Central memory CD4-positive, alpha-beta T cell (primary cell): ENCODE data around the gene NDFIP1.
"Not testable (repeated sequence)": the region's sequence is repeated elsewhere in the genome, so short reads cannot be mapped to it uniquely, and the experiment has no call there.

Source experiments
- DNase-seq: peaks from one replicate; pipeline ENCODE4 v3.0.0; 2022

Gene NDFIP1

GRCh38 chr5:142156839-142157463 is 48.4 kb downstream of the NDFIP1 start:
- no peak for DNase-seq

DNA sequence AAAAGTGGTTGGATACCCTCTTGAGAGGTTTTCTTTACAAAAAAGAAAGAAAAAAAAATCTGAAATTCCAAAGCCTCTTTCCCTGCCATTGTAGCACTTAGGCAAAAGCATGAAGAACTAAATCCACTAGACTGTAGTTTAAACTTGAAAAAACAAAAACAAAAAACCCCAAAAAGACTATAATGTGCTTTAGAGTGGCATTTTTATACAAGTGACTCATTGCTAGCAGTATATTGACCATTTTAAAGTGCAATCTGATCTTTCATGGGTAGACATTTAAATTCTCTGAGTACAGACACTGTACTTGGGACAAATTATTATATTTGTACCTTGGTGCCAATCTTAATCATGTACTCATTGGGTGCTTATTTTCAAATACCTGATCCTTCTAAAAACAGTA is 50.8 kb downstream of the NDFIP1 start:
- DNase-seq, result no peak

GRCh38 chr5:142164315-142164714 is 55.7 kb downstream of the NDFIP1 start:
- DNase-seq, result no peak

- no peak for DNase-seq
Measured at GRCh38 chr5:142166754-142167153, 58.2 kb downstream of the NDFIP1 start.

GRCh38 chr5:142167458-142167857 is 58.9 kb downstream of the NDFIP1 start:
- no peak for DNase-seq

GRCh38 chr5:142168365-142168764 is 59.8 kb downstream of the NDFIP1 start:
- DNase-seq, result no peak

DNA sequence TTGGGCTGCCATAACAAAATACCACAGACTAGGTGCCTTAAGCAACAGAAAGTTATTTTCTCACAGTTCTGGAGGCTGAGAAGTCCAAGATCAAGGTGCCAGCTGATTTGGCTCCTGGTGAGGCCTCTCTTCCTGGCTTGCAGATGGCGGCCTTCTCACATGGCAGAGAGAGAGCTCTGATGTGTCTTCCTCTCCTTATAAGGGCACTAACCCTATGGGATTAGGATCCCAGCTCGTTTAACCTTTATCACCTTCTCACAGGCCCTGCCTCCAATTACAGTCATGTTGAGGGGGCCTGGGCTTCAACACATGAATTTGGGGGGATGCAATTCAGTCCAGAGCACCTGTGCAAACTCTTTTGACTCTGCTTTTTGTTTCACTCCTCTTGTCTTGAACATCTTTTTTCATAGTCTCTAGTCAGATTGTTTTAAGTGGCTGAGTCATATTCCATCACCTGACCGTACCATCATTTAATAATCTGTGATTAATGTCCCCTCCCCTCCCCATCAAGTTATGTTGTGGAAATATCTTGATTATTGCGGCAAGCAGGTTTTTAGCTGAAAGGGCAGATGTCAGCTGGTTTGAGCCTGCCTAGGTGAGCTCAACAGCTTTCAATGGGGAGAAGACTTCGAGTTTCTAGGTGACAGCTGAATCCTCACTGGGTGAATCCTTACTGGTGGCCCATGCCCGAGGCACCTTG is 61.8 kb downstream of the NDFIP1 start:
- DNase-seq, result no peak

DNA sequence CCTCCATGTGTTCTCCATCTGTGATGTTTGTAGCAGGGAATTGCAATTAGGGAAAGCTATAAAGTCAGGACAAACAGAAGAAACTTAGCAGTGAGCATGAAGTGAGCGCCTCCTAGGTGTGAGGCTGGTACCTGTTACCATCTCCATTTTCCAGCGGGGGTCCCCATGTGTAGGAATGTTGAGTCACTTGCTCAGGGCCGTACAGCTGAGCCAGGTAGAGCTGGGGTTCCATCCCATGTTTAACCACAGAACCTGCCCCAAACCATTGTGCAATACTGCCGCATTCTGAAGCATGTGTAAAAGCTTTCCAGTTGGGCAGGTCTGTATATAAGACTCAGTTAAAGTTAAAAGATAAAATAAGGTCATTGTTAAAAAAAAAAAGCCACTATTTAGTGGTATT is 62.7 kb downstream of the NDFIP1 start:
- no peak for DNase-seq

DNA sequence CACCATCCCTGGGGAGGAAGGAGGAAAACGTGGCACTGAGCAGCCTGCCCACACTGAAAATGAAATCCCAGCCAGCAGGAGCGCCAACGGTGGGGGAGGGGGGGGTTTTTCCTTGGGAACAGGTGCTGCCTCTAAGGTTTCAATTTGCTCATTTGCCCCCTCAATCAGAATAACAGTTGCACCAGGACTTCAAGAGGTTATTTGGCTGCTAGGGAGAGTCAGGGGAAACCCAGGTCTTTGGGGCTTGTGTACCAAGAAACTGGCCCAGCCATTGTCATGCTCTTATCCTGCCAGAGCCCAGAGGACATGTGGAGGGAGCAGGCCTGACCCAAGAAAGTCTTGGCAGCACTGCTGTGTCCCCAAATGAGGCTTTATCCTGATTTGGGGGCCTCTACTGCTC is 66.5 kb downstream of the NDFIP1 start:
- DNase-seq, result no peak

DNA sequence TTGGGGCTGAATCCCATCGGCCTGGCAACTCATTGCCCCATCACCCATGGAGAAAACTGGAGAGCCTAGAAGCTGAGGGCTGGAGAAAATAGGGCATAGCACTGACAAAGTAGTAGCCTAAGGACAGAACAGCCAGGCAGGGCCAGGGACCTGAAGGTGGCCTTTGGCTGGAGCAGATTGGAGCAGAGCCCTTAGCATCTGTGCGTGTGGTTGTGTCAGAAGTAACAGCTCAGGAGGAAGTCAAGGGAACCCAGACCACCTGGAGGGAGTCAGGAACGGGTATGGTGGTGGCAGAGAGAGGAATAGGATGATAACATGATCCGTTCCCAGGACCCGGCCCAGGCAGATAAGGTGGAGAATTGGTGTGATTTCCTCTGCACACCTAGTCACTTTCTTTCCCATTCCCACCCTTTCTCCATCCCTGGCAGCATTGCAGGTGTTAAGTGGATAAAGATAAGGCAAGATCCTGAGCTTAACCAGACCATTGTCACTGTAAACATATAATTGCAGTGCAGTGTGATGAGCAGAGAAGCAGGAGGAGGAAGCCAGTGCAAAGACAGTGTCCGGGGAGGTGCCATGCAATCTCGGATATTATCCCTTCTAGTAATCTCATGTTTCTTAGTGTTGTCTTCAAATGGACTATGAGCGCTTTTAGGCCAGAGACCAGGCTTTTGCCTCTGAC is 67.0 kb downstream of the NDFIP1 start:
- DNase-seq, result no peak

DNA sequence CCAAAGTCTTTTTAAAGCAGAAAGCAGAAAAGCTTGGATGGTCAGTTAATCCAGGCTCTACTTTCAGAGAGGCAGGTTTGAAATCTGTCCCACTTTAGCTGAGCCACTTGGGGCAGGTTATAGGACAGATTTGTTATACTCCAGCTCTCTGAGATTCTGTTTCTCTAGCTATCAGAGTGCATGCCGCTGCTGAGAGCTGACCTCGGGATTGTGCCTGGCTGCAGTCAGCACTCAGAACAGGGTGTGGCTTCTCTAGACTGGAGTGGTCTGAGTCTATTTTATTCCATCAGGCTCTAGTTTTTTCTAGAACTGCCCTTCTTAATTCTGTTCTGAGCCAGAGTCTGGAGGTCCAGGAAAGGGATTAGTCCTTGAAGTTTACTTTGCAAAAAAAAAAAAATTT is 67.7 kb downstream of the NDFIP1 start:
- no peak for DNase-seq

GRCh38 chr5:142178651-142179050 is 70.1 kb downstream of the NDFIP1 start:
- no peak for DNase-seq

GRCh38 chr5:142179776-142180387 is 71.3 kb downstream of the NDFIP1 start:
- DNase-seq, result no peak

DNA sequence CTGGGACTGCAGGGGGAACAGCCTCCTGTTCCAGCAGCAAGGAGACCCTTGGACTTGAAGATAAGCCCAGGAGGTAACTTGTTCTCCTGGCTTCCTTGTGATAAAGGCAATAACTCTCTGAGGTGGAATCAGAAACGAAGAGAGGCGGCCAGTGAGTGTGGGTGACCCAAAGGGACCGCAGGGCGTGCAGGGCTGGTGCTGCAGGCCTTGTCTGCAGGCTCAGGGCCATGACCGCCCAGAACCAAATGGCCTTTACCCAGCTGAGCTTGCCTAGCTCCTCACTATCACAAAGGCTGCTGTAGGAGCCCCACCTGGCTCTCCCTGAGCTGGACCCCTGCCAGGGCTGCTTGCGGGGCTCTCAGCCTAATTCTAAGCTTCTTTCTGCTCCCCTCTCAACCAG is 72.5 kb downstream of the NDFIP1 start:
- no peak for DNase-seq

- no peak for DNase-seq
Measured at GRCh38 chr5:142181547-142182163, 73.1 kb downstream of the NDFIP1 start.

DNA sequence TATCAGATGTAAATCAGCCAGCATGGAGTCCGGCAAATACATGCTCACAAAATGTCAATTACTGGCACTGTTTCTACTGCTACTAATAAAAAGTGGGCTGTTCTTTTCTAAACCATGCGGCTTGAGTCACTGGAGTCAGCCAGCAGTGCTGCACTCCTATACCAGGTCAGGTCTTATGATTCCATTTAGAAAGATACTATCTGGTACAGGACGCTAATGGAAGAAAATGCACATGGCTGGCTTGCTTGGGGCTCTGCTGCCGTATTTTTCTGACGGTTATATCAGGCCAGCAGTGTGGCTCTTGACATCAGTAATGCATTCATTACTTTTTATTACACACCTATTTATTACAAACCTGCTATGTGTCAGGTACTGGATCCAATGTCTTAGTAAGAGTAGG is 74.3 kb downstream of the NDFIP1 start:
- no peak for DNase-seq

- DNase-seq, result no peak
Measured at GRCh38 chr5:142183561-142183960, 75.0 kb downstream of the NDFIP1 start.

DNA sequence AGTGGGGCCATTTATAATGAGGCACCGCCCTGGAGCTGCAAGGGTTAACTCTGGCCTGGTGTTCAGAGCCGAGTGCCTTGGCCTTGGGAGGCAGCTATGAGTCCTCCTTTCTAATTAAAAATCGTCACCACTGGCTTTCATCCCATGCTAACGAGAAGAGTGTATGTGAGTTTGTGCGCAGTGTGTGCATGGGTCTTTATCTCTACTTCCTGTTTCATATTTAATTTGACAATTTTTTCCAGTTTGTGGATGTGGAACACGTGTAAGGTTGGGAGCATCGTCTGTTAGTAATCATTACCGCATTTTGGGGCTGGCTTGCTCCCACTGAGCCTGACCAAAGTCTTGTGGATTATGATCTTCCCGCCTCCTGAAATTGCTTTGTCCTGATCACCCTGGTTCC is 76.4 kb downstream of the NDFIP1 start:
- DNase-seq, result no peak

- DNase-seq, result no peak
Measured at GRCh38 chr5:142186514-142186856, 77.9 kb downstream of the NDFIP1 start.

- DNase-seq, result no peak
Measured at GRCh38 chr5:142186857-142187594, 78.4 kb downstream of the NDFIP1 start.

DNA sequence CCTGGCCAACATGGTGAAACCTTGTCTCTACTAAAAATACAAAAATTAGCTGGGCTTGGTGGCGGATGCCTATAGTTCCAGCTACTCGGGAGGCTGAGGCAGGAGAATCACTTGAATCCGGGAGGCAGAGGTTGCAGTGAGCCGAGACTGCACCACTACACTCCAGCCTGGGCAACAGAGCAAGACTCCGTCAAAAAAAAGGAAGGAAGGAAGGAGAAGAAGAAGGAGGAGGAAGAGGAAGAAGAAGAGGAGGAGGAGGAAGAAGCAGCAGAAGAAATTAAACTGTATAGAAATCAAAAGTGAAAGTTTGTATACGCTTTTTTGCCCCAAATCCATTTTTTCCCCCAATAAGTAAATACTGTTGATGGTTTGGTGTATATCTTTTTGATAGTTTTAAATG is 80.1 kb downstream of the NDFIP1 start:
- not testable (repeated sequence) for DNase-seq

DNA sequence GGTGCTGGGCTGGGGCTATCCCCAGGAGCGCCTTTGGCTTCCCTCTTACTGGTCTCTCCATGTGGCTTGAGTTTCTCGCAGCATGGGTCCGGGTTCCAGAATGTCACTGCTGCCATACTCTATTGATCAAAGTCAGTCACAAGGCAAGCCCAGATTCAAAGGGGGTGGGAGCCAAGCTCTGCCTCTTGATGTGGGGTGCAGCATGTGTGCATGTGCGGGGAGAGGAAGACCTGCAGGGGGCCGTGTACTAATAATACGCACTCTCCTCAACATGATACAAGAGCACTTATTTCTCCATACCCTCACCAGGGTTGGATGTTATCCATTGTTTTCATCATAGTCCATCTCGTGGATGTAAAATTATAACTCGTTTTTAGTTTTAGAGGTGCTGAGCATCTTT is 81.2 kb downstream of the NDFIP1 start:
- no peak for DNase-seq

- no peak for DNase-seq
Measured at GRCh38 chr5:142191776-142192175, 83.2 kb downstream of the NDFIP1 start.
